Tibial nerve (tissue), 4 donors: ENCODE measurements around the gene TMC2.

Experiments used
- CTCF ChIP-seq, 5 experiments: fragments of 200-600 bp in 3 of 5; fragments of 450-650 bp in 2 of 5; sonication (generic) in 3 of 5; IDR thresholded peaks; one replicate each; pipeline ENCODE4 v1.5.1; 2016 to 2019; ENCODE audit warnings: antibody characterized with exemption in 5 of 5, mild to moderate bottlenecking in 3 of 5, moderate library complexity in 2 of 5
- EP300 ChIP-seq, 2 donors: sonication (generic); formaldehyde crosslinking; IDR thresholded peaks; one replicate each; pipeline ENCODE4 v1.6.1; 2017; ENCODE audit warnings: antibody characterized with exemption in 2 of 2, mild to moderate bottlenecking in 1 of 2

GRCh38 chr20:2657241-2657640 lies 120.9 kb downstream of the TMC2 start:
- no peak for TF ChIP-seq CTCF (IDR thresholded peaks at IDR 0.05)
- no peak for TF ChIP-seq EP300 (IDR thresholded peaks at IDR 0.05)
